Hepatocyte (in vitro differentiated cells): Measurements from ENCODE around the gene NKX1-2.

Experiments used
- CTCF ChIP-seq: fragments of 200-600 bp; sonication (generic); IDR thresholded peaks from 2 replicates; pipeline ENCODE4 v1.5.1; 2016; ENCODE audit warnings: antibody characterized with exemption, mild to moderate bottlenecking; ENCODE audit not compliant: poor library complexity
- EZH2phosphoT487 ChIP-seq: fragments of 200-600 bp; sonication (generic); IDR thresholded peaks from one replicate; pipeline ENCODE4 v1.6.1; 2018; ENCODE audit warnings: antibody characterized with exemption, mild to moderate bottlenecking, low read depth, moderate library complexity; ENCODE audit not compliant: unreplicated experiment, severe bottlenecking

GRCh38 chr10:124417895-124418725, 31.7 kb downstream of the NKX1-2 start:
- TF ChIP-seq CTCF, result peak; percentile 6
- TF ChIP-seq EZH2phosphoT487, result no peak
